ENCODE measurements around the gene SLC35B2.

GRCh38 chr6:44235891-44236516 is 21.3 kb downstream of the SLC35B2 start:
- TF ChIP-seq, protein P1, sequence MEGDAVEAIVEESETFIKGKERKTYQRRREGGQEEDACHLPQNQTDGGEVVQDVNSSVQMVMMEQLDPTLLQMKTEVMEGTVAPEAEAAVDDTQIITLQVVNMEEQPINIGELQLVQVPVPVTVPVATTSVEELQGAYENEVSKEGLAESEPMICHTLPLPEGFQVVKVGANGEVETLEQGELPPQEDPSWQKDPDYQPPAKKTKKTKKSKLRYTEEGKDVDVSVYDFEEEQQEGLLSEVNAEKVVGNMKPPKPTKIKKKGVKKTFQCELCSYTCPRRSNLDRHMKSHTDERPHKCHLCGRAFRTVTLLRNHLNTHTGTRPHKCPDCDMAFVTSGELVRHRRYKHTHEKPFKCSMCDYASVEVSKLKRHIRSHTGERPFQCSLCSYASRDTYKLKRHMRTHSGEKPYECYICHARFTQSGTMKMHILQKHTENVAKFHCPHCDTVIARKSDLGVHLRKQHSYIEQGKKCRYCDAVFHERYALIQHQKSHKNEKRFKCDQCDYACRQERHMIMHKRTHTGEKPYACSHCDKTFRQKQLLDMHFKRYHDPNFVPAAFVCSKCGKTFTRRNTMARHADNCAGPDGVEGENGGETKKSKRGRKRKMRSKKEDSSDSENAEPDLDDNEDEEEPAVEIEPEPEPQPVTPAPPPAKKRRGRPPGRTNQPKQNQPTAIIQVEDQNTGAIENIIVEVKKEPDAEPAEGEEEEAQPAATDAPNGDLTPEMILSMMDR (IDR thresholded peaks at IDR 0.05), result no peak
- no peak for TF ChIP-seq POLR2A (IDR thresholded peaks at IDR 0.05)
